H1 (cell line): Measurements from ENCODE around the gene SOX1. TPM values are rescaled to one million over a fixed set of nuclear protein-coding genes. Genes with fewer than 3 reads are reported as not detected.

Experiments used
- CTCF ChIA-PET: fragments of 300-600 bp; sonication (Branson Sonifier 250); formaldehyde crosslinking; loops from one replicate; lab custom pipeline; 2021; ENCODE audit not compliant: partially characterized antibody; lab: Charles Lee
- POLR2A ChIA-PET: fragments of 300-600 bp; sonication (Branson Sonifier 250); formaldehyde crosslinking; loops from one replicate; lab custom pipeline; 2021; ENCODE audit warnings: inconsistent platforms; ENCODE audit not compliant: partially characterized antibody; lab: Charles Lee
- DNase-seq, 2 experiments: peaks; one replicate each; pipeline versions ENCODE4 v3.0.0 to v3.0.0-alpha.2; 2010 to 2022; ENCODE audit warnings: low spot score in 2 of 2, low read depth in 1 of 2, mixed read lengths in 1 of 2
- FAIRE-seq: peaks from 2 replicates; lab custom pipeline; 2011; peaks lifted over from hg19 to GRCh38; lab: Jason Lieb, UNC
- H2AFZ ChIP-seq: 2 replicates; pipeline ENCODE4 v1.8.1; 2012; ENCODE audit warnings: low read length, inconsistent platforms
- H2AK5ac ChIP-seq: 2 replicates; pipeline ENCODE4 v1.6.1; 2013; ENCODE audit warnings: low read depth, low read length
- H2BK120ac ChIP-seq: replicated peaks from 2 replicates; pipeline ENCODE3; 2013; ENCODE audit warnings: low read depth, low read length, inconsistent platforms
- H2BK12ac ChIP-seq: 2 replicates; pipeline ENCODE4 v1.6.1; 2013; ENCODE audit warnings: low read depth, low read length
- H2BK15ac ChIP-seq: 2 replicates; pipeline ENCODE4 v1.6.1; 2013; ENCODE audit warnings: low read length
- H2BK20ac ChIP-seq: 2 replicates; pipeline ENCODE4 v1.6.1; 2013; ENCODE audit warnings: low read length
- H2BK5ac ChIP-seq: 2 replicates; pipeline ENCODE4 v1.6.1; 2013; ENCODE audit warnings: low read depth, low read length
- H3K14ac ChIP-seq: 2 replicates; pipeline ENCODE4 v1.6.1; 2013; ENCODE audit warnings: inconsistent platforms; ENCODE audit not compliant: insufficient read length
- H3K18ac ChIP-seq: 2 replicates; pipeline ENCODE4 v1.6.1; 2013; ENCODE audit warnings: low read length; ENCODE audit errors: extremely low read depth
- H3K23ac ChIP-seq: 2 replicates; pipeline ENCODE4 v1.6.1; 2013; ENCODE audit warnings: inconsistent platforms; ENCODE audit not compliant: insufficient read length
- H3K23me2 ChIP-seq: 2 replicates; pipeline ENCODE4 v1.6.1; 2013; ENCODE audit warnings: low read depth, low read length
- H3K27ac ChIP-seq: 2 replicates; pipeline ENCODE4 v1.6.1; 2011; ENCODE audit warnings: low read depth, low read length, inconsistent platforms
- H3K27me3 ChIP-seq, 4 experiments: replicated peaks in 1 of 4; 1 replicate in 1 of 4; 2 replicates in 3 of 4; pipeline versions ENCODE4 v1.6.1 to v1.8.1; 2011 to 2013; ENCODE audit warnings: low read length in 3 of 4, mild to moderate bottlenecking in 3 of 4, inconsistent platforms in 2 of 4, mixed read lengths in 2 of 4, moderate library complexity in 1 of 4; ENCODE audit not compliant: control insufficient read depth in 3 of 4, insufficient read depth in 3 of 4; ENCODE audit errors: extremely low read depth in 1 of 4
- H3K36me3 ChIP-seq, 4 experiments: 2 replicates each; pipeline versions ENCODE4 v1.6.1 to v1.8.1; 2011 to 2013; ENCODE audit warnings: mild to moderate bottlenecking in 4 of 4, low read length in 3 of 4, moderate library complexity in 2 of 4, control low read depth in 1 of 4, inconsistent platforms in 1 of 4; ENCODE audit not compliant: insufficient read depth in 4 of 4, control insufficient read depth in 2 of 4
- H3K4ac ChIP-seq: replicated peaks from 2 replicates; pipeline ENCODE3; 2013; ENCODE audit warnings: low read length, low read depth, mixed read lengths, inconsistent platforms; ENCODE audit not compliant: insufficient read length
- H3K4me1 ChIP-seq, 4 experiments: replicated peaks in 1 of 4; 1 replicate in 1 of 4; 2 replicates in 3 of 4; pipeline versions ENCODE4 v1.6.1 to v1.8.1; 2011 to 2013; ENCODE audit warnings: low read length in 3 of 4, inconsistent platforms in 2 of 4, mixed read lengths in 1 of 4; ENCODE audit not compliant: insufficient read depth in 4 of 4, control insufficient read depth in 3 of 4
- H3K4me2 ChIP-seq, 2 experiments: 2 replicates each; pipeline versions ENCODE4 v1.6.1 to v1.8.1; 2011 to 2013; ENCODE audit warnings: low read depth in 2 of 2, low read length in 2 of 2, control low read depth in 1 of 2, inconsistent platforms in 1 of 2, mild to moderate bottlenecking in 1 of 2; ENCODE audit not compliant: insufficient read depth in 1 of 2
- H3K4me3 ChIP-seq, 4 experiments: fragments of 200-600, 300-600 bp in 1 of 4; sonication (generic), shearing (Covaris generic), sonication (Bioruptor Twin) in 1 of 4; 2 replicates each; pipeline versions ENCODE4 v1.5.1 to v1.8.1; 2011 to 2016; ENCODE audit warnings: low read length in 4 of 4, low read depth in 3 of 4, control low read depth in 2 of 4, inconsistent platforms in 2 of 4, mild to moderate bottlenecking in 2 of 4, mixed read lengths in 1 of 4, moderate library complexity in 1 of 4; ENCODE audit not compliant: insufficient read depth in 2 of 4; ENCODE audit errors: extremely low read depth in 1 of 4
- H3K56ac ChIP-seq: replicated peaks from 2 replicates; pipeline ENCODE3; 2013; ENCODE audit warnings: low read depth, mild to moderate bottlenecking, mixed read lengths, low read length, inconsistent platforms; ENCODE audit not compliant: insufficient read length
- H3K79me1 ChIP-seq: 2 replicates; pipeline ENCODE4 v1.6.1; 2013; ENCODE audit warnings: low read depth, low read length, control low read depth
- H3K79me2 ChIP-seq, 2 experiments: 2 replicates each; pipeline versions ENCODE4 v1.6.1 to v1.8.1; 2012 to 2013; ENCODE audit warnings: low read length in 2 of 2, mild to moderate bottlenecking in 2 of 2, inconsistent platforms in 1 of 2; ENCODE audit not compliant: insufficient read depth in 2 of 2, control insufficient read depth in 1 of 2
- H3K9ac ChIP-seq, 4 experiments: replicated peaks in 1 of 4; 1 replicate in 1 of 4; 2 replicates in 3 of 4; pipeline versions ENCODE4 v1.6.1 to v1.8.1; 2011 to 2013; ENCODE audit warnings: low read depth in 3 of 4, low read length in 3 of 4, control low read depth in 2 of 4, mild to moderate bottlenecking in 2 of 4, moderate library complexity in 2 of 4, inconsistent platforms in 1 of 4; ENCODE audit errors: extremely low read depth in 1 of 4
- H3K9me3 ChIP-seq, 2 experiments: 2 replicates each; pipeline versions ENCODE4 v1.6.1 to v1.8.1; 2012 to 2013; ENCODE audit warnings: mild to moderate bottlenecking in 2 of 2, moderate library complexity in 2 of 2, control low read depth in 1 of 2, inconsistent platforms in 1 of 2, low read depth in 1 of 2, low read length in 1 of 2, mixed read lengths in 1 of 2; ENCODE audit not compliant: insufficient read depth in 2 of 2
- H4K20me1 ChIP-seq, 2 experiments: replicated peaks in 1 of 2; 2 replicates each; pipeline versions ENCODE3 to v1.8.1; 2011 to 2013; ENCODE audit warnings: inconsistent platforms in 2 of 2, low read length in 2 of 2, mild to moderate bottlenecking in 1 of 2; ENCODE audit not compliant: insufficient read depth in 2 of 2, control insufficient read depth in 1 of 2
- H4K5ac ChIP-seq: 2 replicates; pipeline ENCODE4 v1.6.1; 2013; ENCODE audit warnings: low read length, low read depth, mixed read lengths, inconsistent platforms; ENCODE audit not compliant: insufficient read length
- H4K8ac ChIP-seq: 2 replicates; pipeline ENCODE4 v1.8.0; 2013; ENCODE audit warnings: mild to moderate bottlenecking, moderate library complexity, low read length, inconsistent platforms; ENCODE audit not compliant: insufficient read depth; ENCODE audit errors: extremely low read depth
- H4K91ac ChIP-seq: replicated peaks from 2 replicates; pipeline ENCODE3; 2013; ENCODE audit warnings: low read length, mixed read lengths, inconsistent platforms; ENCODE audit not compliant: insufficient read length
- BACH1 ChIP-seq: IDR thresholded peaks from 2 replicates; pipeline ENCODE4 v1.6.1; 2012; ENCODE audit warnings: low read length, improper control_type of control experiment
- CHD1 ChIP-seq: IDR thresholded peaks from 2 replicates; pipeline ENCODE4 v1.6.1; 2012; ENCODE audit warnings: low read depth, low read length, improper control_type of control experiment
- HDAC2 ChIP-seq, 2 experiments: fragments of 300-600 bp in 1 of 2; sonication (generic) in 1 of 2; IDR thresholded peaks; 2 replicates each; pipeline ENCODE4 v1.6.1; 2011 to 2012; ENCODE audit warnings: low read depth in 2 of 2, low read length in 2 of 2, mild to moderate bottlenecking in 2 of 2, moderate library complexity in 2 of 2, borderline replicate concordance in 1 of 2, inconsistent platforms in 1 of 2
- MAX ChIP-seq: IDR thresholded peaks from 2 replicates; pipeline ENCODE4 v1.6.1; 2012; ENCODE audit warnings: inconsistent platforms
- RNF2 ChIP-seq: fragments of 200-900, 300-1000 bp; sonication (generic); IDR thresholded peaks from 2 replicates; pipeline ENCODE4 v1.7.1; 2016; ENCODE audit warnings: borderline replicate concordance, low read depth, mild to moderate bottlenecking, antibody characterized with exemption, low read length; ENCODE audit not compliant: poor library complexity, severe bottlenecking; ENCODE audit errors: missing control alignments
- SIRT6 ChIP-seq: IDR thresholded peaks from one replicate; pipeline ENCODE4 v1.7.1; 2012; ENCODE audit warnings: low read length, inconsistent platforms
- WGBS, 2 experiments: shearing (Covaris generic) in 1 of 2; methylation state at CpG; one replicate each; pipeline versions ENCODE4 v1.1.6 to v1.1.7; 2013 to 2015; ENCODE audit warnings: low lambda C conversion rate in 2 of 2, mixed read lengths in 2 of 2, inconsistent platforms in 1 of 2, low coverage in 1 of 2, missing lambda C conversion rate in 1 of 2; ENCODE audit not compliant: insufficient replicate concordance in 2 of 2, insufficient coverage in 1 of 2, insufficient read length in 1 of 2; ENCODE audit errors: extremely low coverage in 1 of 2, missing lambda C conversion rate in 1 of 2; 5-methylcytosine and 5-hydroxymethylcytosine counted together
- polyA plus RNA-seq, 7 experiments: library from polyadenylated mRNA; depleted of rRNA in 3 of 7; stranded (reverse) in 5 of 7; unstranded in 2 of 7; fragments of >200 nt in 5 of 7; fragments of 200-250 nt in 2 of 7; gene quantifications; 1 replicate in 5 of 7; 2 replicates in 1 of 7; 4 replicates in 1 of 7; pipeline versions ENCODE4 v1.2.1 to v1.2.3, GENCODE V29; 2011 to 2013; ENCODE audit warnings: missing spikeins in 2 of 7, mixed read lengths in 2 of 7
- total RNA-seq: library from RNA; stranded (reverse); fragmentation: NEBNext Ultra II Directional; extraction: Animal tissue kit (Norgen Biotek cat#: 25700); gene quantifications from 2 replicates; pipeline ENCODE4 v1.2.1, GENCODE V29; 2021

SOX1 gene
- total and polyA plus RNA-seq, 2 of the 8 experiments (the other 6 are each of a cell fraction or from before 2014, with no cell fraction given) = 0.03 to 0.09 TPM

GRCh38 chr13:112069061-112069844 is 2.3 kb downstream of the SOX1 start:
- peak overlapping the region in 1 of 4 experiments; percentile 54; a peak in 2 of 8 replicates for H3K4me3 ChIP-seq
- no peak overlapping the region for H2BK120ac ChIP-seq
- H2BK20ac ChIP-seq = no peak overlapping the region
- peaks cover 19% of the 10 kb centered on the region; the same call in 1 of the 2 replicates for H3K23me2 ChIP-seq
- no peak overlapping the region for H2AK5ac ChIP-seq
- H4K20me1 ChIP-seq = peaks cover 6 to 10% of the 10 kb centered on the region in 2 experiments
- no peak overlapping the region for H3K14ac ChIP-seq
- H3K4me1 ChIP-seq = peaks cover 0 to 24% (median 10%) of the 10 kb centered on the region in 4 experiments; a peak in 6 of 7 replicates
- H4K8ac ChIP-seq = no peak overlapping the region; the same call in 1 of the 2 replicates
- no peaks in the 10 kb centered on the region for H3K9me3 ChIP-seq
- H3K27me3 ChIP-seq = peaks cover 58 to 77% (median 70%) of the 10 kb centered on the region in 4 experiments
- H2BK12ac ChIP-seq = no peak overlapping the region
- H4K5ac ChIP-seq = no peak overlapping the region
- WGBS, 2 experiments = 4% methylated on average over 33 of the region's 33 CpGs; no CpG with 5 or more reads in 1 of the 2 experiments
- H3K4me2 ChIP-seq = peak overlapping the region; percentile 43 to 60
- CTCF ChIA-PET = interaction anchor here (1.4 kb wide), 1 partner anchor 375 kb away, joined by 3 read pairs; no protein-coding TSS in a partner anchor
- no peak overlapping the region for H3K56ac ChIP-seq
- no peak overlapping the region for H3K4ac ChIP-seq
- H3K18ac ChIP-seq = no peak overlapping the region
- no peak overlapping the region for H3K9ac ChIP-seq
- FAIRE-seq (no peak), DNase-seq (peak in 1 of 2 experiments; percentile 56)
- H3K79me2 ChIP-seq = no peaks in the 10 kb centered on the region
- H3K36me3 ChIP-seq = peaks cover 0 to 10% (median 0%) of the 10 kb centered on the region in 4 experiments; a peak in 1 of 8 replicates
- POLR2A ChIA-PET = interaction anchor here (1.1 kb wide), 1 partner anchor 11 kb away, joined by 3 read pairs; no protein-coding TSS in a partner anchor
- H3K79me1 ChIP-seq = no peaks in the 10 kb centered on the region
- no peak overlapping the region for H2BK5ac ChIP-seq
- no peak overlapping the region for H3K23ac ChIP-seq
- H2AFZ ChIP-seq = no peak overlapping the region
- H3K27ac ChIP-seq = no peak overlapping the region
- no peak overlapping the region for H2BK15ac ChIP-seq
- no peak overlapping the region for H4K91ac ChIP-seq
- TF ChIP-seq HDAC2 (IDR thresholded peaks at IDR 0.05; ENCODE audit: borderline replicate concordance in 1 of 2, low read depth in 2 of 2, low read length in 2 of 2) (no peak), SIRT6 (no peak), BACH1 (no peak), MAX (no peak), RNF2 (peak; percentile 97), CHD1 (no peak)
